Stomach (tissue), 4 donors: ENCODE data around the gene TRMT6.

Experiments used
- EP300 ChIP-seq: sonication (generic); formaldehyde crosslinking; IDR thresholded peaks from one replicate; pipeline ENCODE4 v1.6.1; 2017; ENCODE audit warnings: antibody characterized with exemption
- POLR2A ChIP-seq, 4 donors: fragments of 450-650 bp; IDR thresholded peaks; one replicate each; pipeline ENCODE4 v1.6.1; 2016; ENCODE audit warnings: antibody characterized with exemption in 4 of 4, control low read depth in 2 of 4, mild to moderate bottlenecking in 1 of 4, moderate library complexity in 1 of 4
- POLR2AphosphoS5 ChIP-seq, 3 donors: sonication (generic); formaldehyde crosslinking; IDR thresholded peaks; one replicate each; pipeline ENCODE4 v1.6.1; 2016; ENCODE audit warnings: antibody characterized with exemption in 3 of 3
- TF ChIP-seq, protein P1 (sequence below), 7 experiments: fragments of 450-650 bp in 4 of 7; fragments of 200-600 bp in 3 of 7; sonication (generic) in 3 of 7; IDR thresholded peaks; one replicate each; pipeline ENCODE4 v1.5.1; 2016 to 2019; ENCODE audit warnings: antibody characterized with exemption in 7 of 7, control low read depth in 2 of 7, mild to moderate bottlenecking in 1 of 7

- no peak for TF ChIP-seq POLR2A (IDR thresholded peaks at IDR 0.05)
- TF ChIP-seq, protein P1, sequence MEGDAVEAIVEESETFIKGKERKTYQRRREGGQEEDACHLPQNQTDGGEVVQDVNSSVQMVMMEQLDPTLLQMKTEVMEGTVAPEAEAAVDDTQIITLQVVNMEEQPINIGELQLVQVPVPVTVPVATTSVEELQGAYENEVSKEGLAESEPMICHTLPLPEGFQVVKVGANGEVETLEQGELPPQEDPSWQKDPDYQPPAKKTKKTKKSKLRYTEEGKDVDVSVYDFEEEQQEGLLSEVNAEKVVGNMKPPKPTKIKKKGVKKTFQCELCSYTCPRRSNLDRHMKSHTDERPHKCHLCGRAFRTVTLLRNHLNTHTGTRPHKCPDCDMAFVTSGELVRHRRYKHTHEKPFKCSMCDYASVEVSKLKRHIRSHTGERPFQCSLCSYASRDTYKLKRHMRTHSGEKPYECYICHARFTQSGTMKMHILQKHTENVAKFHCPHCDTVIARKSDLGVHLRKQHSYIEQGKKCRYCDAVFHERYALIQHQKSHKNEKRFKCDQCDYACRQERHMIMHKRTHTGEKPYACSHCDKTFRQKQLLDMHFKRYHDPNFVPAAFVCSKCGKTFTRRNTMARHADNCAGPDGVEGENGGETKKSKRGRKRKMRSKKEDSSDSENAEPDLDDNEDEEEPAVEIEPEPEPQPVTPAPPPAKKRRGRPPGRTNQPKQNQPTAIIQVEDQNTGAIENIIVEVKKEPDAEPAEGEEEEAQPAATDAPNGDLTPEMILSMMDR (IDR thresholded peaks at IDR 0.05) = no peak
- TF ChIP-seq POLR2AphosphoS5 (IDR thresholded peaks at IDR 0.05) = no peak
- TF ChIP-seq EP300 = no peak
Observed at GRCh38 chr20:5945963-5946362, 4.4 kb downstream of the TRMT6 start.
